GM18951 (cell line): ENCODE results near the gene GPS1.

Experiments used
- POLR2A ChIP-seq: IDR thresholded peaks from 4 replicates; pipeline ENCODE4 v1.6.1; 2011; ENCODE audit warnings: mild to moderate bottlenecking; ENCODE audit not compliant: insufficient read length, insufficient read depth; ENCODE audit errors: extremely low read depth
- in situ Hi-C: fragments of 300-500 bp; cut with MboI; formaldehyde crosslinking; loops from one replicate; pipeline ENCODE4 v1.12.0; 2022; ENCODE audit warnings: low sequenced_read_pairs, mixed read lengths, inconsistent platforms; ENCODE audit not compliant: unreplicated experiment

The GPS1 gene

DNA sequence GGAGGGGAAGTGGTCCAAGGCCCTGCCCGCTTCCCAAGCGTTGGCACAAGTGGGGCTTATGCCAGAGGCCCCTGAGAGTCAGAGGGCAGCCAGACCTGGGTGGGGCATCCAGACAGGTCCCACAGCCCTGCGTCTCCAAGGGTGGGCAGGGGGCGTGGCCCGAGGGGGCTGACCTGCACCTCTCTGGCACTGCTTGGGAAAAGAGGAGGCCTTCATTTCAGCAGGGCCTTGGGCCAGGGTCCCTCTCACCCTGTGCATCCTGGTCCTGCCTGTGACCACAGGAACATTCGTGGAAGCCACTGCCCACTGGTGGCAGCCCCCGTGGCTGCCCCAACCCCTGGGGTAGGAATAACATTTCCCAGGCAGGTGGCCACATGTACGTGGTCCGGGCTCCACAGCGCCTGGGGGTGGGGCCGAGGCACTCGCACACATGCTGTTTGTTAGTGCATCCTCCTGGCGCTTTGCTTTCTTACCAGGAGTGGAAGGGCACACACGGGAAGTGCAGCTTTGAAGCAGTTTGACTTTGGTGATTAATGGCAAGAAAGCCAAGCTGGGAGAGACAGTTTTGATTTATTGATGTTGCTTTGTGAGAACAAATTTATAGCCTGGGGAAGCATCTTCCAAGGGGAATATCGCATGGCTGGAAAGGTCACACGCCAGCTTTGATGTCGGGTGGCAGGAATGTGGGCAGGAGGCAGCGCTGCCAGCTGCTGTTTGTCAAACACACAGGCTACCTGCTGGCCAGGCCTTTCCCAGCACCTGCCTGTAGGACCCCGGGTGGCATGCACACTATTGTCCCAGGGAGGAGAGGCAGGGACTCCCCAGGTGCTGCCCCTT is 33.3 kb upstream of the GPS1 start:
- in situ Hi-C loops = no loop called here
- no peak for TF ChIP-seq POLR2A

- TF ChIP-seq POLR2A = peak; percentile 23
- in situ Hi-C loops = no loop called here
These were observed 32.6 kb upstream of the GPS1 start for GRCh38 chr17:82018989-82019689.

- TF ChIP-seq POLR2A = no peak
- in situ Hi-C loops = no loop called here
These were observed 31.8 kb upstream of the GPS1 start for GRCh38 chr17:82019690-82020571.

- in situ Hi-C loops = no loop called here
- TF ChIP-seq POLR2A = no peak
These were observed 31.1 kb upstream of the GPS1 start for GRCh38 chr17:82020572-82021106.

GRCh38 chr17:82021107-82021899 is 30.4 kb upstream of the GPS1 start:
- TF ChIP-seq POLR2A = no peak
- in situ Hi-C loops = no loop called here

DNA sequence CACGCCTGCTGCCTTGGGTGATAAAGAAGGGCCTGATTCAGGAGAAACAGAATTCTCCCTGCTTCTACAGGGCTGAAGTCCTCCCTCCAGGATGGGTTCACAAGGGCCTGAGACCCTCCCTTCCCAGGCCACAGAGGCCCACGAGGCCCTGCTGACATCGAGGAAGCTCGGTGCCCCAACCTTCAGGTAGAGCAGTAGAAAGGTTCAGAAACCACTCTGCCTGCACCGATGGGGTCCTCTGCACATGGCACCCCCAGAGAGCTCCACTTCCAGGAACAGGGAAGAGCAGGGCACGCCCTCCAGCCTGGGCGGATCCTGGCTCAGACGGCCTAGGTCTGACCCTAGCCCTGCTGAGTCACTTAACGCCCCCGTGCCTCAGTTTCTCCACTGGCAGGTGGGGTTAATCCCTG is 29.8 kb upstream of the GPS1 start:
- in situ Hi-C loops = no loop called here
- TF ChIP-seq POLR2A = no peak

GRCh38 chr17:82022310-82022980 is 29.3 kb upstream of the GPS1 start, which contains the start of gene CENPX:
TSS of gene CENPX (minus strand) at chr17:82022878. CDS start at chr17:82022861, 17 bp downstream.
- in situ Hi-C loops = no loop called here
- peak; percentile 74 for TF ChIP-seq POLR2A

DNA sequence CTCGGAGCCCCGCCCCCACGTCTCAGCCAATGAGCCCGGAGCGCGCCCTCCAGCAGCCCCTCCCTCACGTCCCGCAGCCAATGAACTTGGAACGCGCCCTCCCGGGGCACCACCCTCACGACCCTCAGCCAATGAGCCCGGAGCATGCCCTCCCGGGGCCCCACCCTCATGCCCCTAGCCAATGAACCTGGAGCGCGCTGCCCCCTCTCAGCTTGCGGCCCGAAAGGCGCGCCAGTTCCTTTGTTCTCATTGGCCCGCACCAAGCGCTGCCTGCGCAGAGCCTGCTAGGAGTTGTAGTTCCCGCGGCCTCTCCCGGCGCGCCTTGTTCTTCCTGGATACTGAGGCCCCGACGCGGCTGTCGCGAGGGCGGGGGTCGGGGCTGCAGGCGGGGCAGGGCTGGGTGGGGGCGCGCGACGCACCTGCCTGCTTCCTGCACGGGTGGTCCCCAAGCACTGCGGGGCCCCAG is 28.7 kb upstream of the GPS1 start, which contains the start of gene LRRC45:
LRRC45 (plus strand) TSS at position 325 of the 466 bp plus-strand sequence. CDS start 339 bp downstream, outside the sequence.
- in situ Hi-C loops = no loop called here
- TF ChIP-seq POLR2A = no peak

DNA sequence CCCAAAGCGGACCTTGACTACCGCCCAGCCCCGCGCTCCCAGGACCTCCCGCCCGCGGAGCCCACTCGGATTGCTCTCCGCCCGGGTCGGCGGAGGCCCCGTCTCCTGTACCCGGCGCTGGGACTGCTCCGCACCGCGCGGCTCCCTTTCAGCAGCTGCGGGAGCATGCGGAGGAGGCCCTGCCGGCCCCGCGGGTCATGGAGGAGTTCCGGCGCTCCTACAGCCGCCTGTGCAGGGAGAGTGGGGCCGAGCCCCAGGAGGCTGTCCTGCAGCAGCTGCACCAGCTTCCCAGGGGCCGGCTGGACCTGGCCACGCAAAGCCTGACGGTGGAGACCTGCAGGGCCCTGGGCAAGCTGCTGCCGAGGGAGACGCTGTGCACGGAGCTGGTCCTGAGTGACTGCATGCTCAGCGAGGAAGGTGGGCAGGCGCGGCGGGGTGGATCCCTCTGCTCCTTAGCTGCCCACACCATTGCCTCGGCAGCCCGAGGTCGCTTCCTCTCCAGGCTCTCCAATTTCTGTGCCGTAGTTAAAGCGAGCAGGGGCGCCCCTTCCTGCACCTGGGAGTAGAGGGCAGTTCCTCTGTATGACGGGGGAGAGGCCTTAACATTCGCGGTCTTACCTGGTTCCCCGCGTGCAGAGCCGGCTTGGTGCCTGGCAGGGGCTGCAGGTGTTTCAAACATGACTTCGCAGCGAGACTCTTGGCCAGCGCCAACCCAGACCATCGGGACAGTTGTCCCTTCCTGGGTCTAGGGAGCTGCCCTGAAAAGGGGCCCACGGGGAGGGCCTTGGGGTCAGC is 28.1 kb upstream of the GPS1 start:
- in situ Hi-C loops = no loop called here

DNA sequence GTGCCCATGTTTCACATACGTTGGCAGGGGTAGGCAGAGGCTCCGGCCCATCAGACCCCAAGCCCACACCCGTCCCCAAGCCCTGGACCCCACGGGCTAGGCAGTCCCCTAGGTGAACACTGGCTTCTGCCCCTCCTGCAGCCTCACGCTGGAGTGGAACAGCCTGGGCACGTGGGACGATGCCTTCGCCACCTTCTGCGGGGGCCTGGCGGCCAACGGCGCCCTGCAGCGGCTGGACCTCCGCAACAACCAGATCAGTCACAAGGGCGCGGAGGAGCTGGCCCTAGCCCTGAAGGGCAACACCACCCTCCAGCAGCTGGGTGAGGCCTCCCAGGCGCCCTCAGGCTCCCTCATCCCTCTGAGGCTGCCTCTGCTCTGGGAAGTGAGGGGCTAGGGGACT is 26.8 kb upstream of the GPS1 start:
- in situ Hi-C loops = loop anchor here (25.0 kb wide), 1 partner anchor 137 kb away; no protein-coding TSS in a partner anchor

More for the DNA sequence above, 28.1 kb upstream of the GPS1 start:
- TF ChIP-seq POLR2A = peak; percentile 19

GRCh38 chr17:82025401-82026107 is 26.1 kb upstream of the GPS1 start:
- in situ Hi-C loops = loop anchor here (25.0 kb wide), 1 partner anchor 137 kb away; no protein-coding TSS in a partner anchor
- no peak for TF ChIP-seq POLR2A

More for the DNA sequence above, 26.8 kb upstream of the GPS1 start:
- no peak for TF ChIP-seq POLR2A
